ENCODE data around the gene WDR54. TPM values are rescaled to one million over a fixed set of nuclear protein-coding genes. Genes with fewer than 3 reads are reported as not detected.

The WDR54 gene
- total and polyA plus RNA-seq, 3 donors from 2014 or later = 27.5 to 90.6 (median 31.7) TPM

DNA sequence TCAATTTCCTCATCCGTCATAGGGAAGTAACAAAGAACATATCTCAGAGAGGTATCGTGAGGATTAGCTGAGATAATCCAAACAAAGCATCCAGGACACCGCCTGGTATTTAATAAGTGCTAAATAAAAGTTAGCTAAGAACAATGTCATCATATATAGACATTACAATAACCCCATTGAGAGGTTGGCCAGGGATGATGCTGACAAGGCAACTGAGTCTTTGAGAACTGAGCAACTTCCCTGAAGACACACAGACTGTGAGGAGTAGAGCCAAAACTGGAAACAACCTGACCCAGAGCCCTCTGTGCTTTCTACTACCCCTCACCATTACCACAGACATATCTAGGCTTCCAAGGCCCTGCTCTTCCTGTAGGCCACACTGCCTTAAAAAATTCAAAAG lies 39.8 kb upstream of the WDR54 start:
- Histone ChIP-seq H3K36me3 (ENCODE audit: low read depth, missing control alignments) (no peaks in the 10 kb centered on the region), H3K4me1 (peaks cover 34% of the 10 kb centered on the region), H3K9me3 (no peaks in the 10 kb centered on the region), H3K27me3 (no peaks in the 10 kb centered on the region), H3K4me3 (no peak overlapping the region), H3K27ac (no peak overlapping the region)
- WGBS, 2 donors = 90 to 94% methylated on average over 3 of the region's 3 CpGs
- no peak for DNase-seq
- intact Hi-C loops (cut with DNase I; ENCODE audit: low total_unique reads) = no loop called here
- TF ChIP-seq POLR2A (IDR thresholded peaks at IDR 0.05) = no peak
- TF ChIP-seq, protein P1, sequence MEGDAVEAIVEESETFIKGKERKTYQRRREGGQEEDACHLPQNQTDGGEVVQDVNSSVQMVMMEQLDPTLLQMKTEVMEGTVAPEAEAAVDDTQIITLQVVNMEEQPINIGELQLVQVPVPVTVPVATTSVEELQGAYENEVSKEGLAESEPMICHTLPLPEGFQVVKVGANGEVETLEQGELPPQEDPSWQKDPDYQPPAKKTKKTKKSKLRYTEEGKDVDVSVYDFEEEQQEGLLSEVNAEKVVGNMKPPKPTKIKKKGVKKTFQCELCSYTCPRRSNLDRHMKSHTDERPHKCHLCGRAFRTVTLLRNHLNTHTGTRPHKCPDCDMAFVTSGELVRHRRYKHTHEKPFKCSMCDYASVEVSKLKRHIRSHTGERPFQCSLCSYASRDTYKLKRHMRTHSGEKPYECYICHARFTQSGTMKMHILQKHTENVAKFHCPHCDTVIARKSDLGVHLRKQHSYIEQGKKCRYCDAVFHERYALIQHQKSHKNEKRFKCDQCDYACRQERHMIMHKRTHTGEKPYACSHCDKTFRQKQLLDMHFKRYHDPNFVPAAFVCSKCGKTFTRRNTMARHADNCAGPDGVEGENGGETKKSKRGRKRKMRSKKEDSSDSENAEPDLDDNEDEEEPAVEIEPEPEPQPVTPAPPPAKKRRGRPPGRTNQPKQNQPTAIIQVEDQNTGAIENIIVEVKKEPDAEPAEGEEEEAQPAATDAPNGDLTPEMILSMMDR (IDR thresholded peaks at IDR 0.05) = no peak

DNA sequence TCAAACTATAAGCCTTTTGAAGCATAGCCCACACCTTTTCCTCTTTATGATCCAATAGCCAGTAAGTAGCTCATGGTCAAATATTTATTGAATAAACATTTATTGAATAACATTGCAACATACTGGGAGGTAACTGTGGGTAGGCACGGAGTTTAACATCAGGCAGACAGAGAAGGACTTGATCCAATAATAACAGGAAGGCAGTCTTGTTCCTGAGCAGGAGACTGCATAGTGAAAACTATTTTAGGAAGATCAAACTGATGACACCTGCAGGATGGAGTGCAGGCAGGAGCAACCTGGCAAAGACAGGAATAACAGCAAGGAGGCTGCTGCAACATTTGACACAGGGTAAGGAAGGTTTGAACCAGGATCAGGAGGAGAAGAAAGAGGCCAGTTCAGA lies 38.3 kb upstream of the WDR54 start:
- no peak for DNase-seq
- intact Hi-C loops (cut with DNase I; ENCODE audit: low total_unique reads) = no loop called here
- Histone ChIP-seq H3K36me3 (ENCODE audit: low read depth, missing control alignments) (no peaks in the 10 kb centered on the region), H3K4me3 (no peak overlapping the region), H3K9me3 (no peaks in the 10 kb centered on the region), H3K27me3 (no peaks in the 10 kb centered on the region), H3K4me1 (peaks cover 34% of the 10 kb centered on the region), H3K27ac (no peak overlapping the region)
- 26 to 31% methylated on average over 1 of the region's 1 CpG for WGBS, 2 donors
- TF ChIP-seq, protein P1 (IDR thresholded peaks at IDR 0.05) = no peak
- no peak for TF ChIP-seq POLR2A (IDR thresholded peaks at IDR 0.05)

DNA sequence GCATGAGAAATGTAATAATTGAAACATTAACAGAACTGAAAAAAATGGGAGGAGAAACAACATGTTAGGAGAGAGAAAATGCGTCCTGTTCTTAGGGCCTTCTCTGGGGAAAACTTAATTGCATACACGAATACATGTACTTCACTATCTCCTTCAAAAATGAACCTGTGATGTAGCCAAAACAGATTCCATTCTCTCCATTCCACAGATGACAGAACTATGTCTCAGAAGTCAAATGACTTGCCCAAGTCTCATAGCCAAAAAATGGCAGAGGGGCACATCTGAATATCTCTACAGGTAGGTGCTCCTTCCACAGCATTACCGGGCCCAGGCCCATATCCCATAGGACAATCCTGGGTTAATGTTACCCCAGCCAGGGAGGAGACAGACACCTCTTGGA lies 37.5 kb upstream of the WDR54 start:
- Histone ChIP-seq H3K36me3 (ENCODE audit: low read depth, missing control alignments) (no peaks in the 10 kb centered on the region), H3K4me1 (peaks cover 31% of the 10 kb centered on the region), H3K9me3 (no peaks in the 10 kb centered on the region), H3K27me3 (no peaks in the 10 kb centered on the region), H3K4me3 (no peak overlapping the region), H3K27ac (no peak overlapping the region)
- TF ChIP-seq, protein P1 (IDR thresholded peaks at IDR 0.05) = no peak
- no peak for TF ChIP-seq POLR2A (IDR thresholded peaks at IDR 0.05)
- 52 to 56% methylated on average over 3 of the region's 3 CpGs for WGBS, 2 donors
- intact Hi-C loops (cut with DNase I; ENCODE audit: low total_unique reads) = no loop called here
- no peak for DNase-seq

DNA sequence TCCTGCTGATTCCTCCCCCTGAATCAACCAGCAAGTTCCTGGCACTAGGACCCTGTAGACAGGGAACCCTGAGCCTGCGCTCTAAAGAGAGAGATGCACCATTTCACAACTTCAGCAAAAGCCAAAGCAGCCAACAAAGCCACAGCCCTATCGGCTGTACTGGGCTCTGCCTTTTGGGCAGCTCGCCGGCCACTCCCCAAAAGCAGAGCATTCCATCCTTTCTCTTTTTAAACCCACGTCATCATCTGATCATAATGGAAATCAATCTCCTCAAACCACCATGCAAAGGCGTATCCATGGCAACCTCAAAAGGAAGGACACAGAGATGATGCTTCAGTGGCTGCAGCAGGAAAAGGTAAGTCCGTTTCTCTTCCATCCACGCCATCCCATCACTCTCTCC lies 36.1 kb upstream of the WDR54 start:
- no peak for DNase-seq
- WGBS, 2 donors = 77% methylated on average over 5 to 8 of the region's 8 CpGs
- Histone ChIP-seq H3K27me3 (no peaks in the 10 kb centered on the region), H3K36me3 (ENCODE audit: low read depth, missing control alignments) (no peaks in the 10 kb centered on the region), H3K27ac (no peak overlapping the region), H3K9me3 (no peaks in the 10 kb centered on the region), H3K4me1 (peaks cover 27% of the 10 kb centered on the region), H3K4me3 (no peak overlapping the region)
- TF ChIP-seq, protein P1 (IDR thresholded peaks at IDR 0.05) = no peak
- TF ChIP-seq POLR2A (IDR thresholded peaks at IDR 0.05) = no peak
- intact Hi-C loops (cut with DNase I; ENCODE audit: low total_unique reads) = no loop called here

DNA sequence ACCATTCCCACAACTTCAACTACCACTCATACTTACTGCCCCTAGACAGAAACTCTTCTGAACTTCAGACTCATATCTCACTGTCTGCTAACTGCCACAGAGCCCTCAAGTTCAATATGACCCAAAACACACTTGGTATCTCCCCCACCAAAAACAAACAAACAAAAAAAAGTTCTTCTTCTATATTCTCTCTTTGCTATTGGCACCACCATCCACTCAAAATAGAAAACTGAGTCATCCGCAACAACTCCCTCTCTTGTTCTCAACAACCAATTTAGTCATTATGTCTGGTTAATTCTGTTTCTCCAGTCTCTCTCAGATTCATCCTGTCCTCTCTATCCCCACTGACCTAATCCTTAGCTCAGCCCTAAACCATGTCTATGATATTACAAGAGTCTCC lies 34.2 kb upstream of the WDR54 start:
- DNase-seq = no peak
- TF ChIP-seq, protein P1 (IDR thresholded peaks at IDR 0.05) = no peak
- Histone ChIP-seq H3K4me3 (no peak overlapping the region), H3K4me1 (peaks cover 30% of the 10 kb centered on the region), H3K27me3 (no peaks in the 10 kb centered on the region), H3K36me3 (ENCODE audit: low read depth, missing control alignments) (no peaks in the 10 kb centered on the region), H3K27ac (no peak overlapping the region), H3K9me3 (no peaks in the 10 kb centered on the region)
- WGBS, 2 donors = 80 to 89% methylated on average over 1 of the region's 1 CpG
- intact Hi-C loops (cut with DNase I; ENCODE audit: low total_unique reads) = no loop called here
